ENCODE results near the gene SLFNL1.

The SLFNL1 gene

DNA sequence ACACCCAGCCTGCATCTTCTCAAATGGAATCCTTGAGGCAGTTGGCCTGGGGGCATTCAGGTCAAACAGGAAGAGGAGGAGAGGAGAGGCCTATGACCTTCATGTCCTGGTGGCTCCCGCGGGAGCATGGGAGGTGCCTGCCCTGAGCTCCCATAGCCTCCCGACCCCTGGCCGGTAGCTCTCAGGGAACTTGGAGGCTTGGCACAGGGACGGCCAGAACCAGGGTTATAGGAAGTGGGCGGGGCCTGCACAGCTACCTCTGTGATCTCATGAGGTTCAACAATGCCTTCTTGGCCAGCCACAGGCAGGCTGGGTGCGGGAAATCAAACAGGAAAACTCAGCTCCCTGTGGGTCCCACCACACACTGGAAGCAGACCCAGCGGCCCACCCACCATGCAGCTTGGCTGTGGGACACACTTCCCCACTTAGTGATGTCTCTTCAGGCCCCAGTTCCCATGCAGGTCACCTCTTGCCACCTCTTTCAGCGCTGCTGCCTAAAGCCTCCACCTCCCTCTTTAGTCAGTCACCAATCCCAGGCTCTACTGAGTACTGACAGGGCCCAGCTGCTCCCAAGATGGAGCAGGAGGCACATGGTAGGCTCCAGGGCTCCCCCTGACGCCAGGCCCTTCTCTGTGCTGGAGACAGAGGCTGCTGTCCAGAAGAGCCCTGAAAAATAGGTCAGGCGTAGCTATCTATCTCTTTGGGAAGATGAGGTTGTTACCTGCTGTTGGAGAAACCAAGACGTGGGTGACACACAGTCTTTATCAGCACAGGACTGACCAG is at the start of gene SLFNL1:
SLFNL1 (minus strand) TSS at position 200 of the 783 bp plus-strand sequence. CDS start 1,065 bp downstream, outside the sequence.
- no peak for DNase-seq

GRCh38 chr1:41056907-41057306 is 35.4 kb upstream of the SLFNL1 start:
- no peak for DNase-seq

- no peak for DNase-seq
These were observed 31.8 kb upstream of the SLFNL1 start for GRCh38 chr1:41053316-41053715.

DNA sequence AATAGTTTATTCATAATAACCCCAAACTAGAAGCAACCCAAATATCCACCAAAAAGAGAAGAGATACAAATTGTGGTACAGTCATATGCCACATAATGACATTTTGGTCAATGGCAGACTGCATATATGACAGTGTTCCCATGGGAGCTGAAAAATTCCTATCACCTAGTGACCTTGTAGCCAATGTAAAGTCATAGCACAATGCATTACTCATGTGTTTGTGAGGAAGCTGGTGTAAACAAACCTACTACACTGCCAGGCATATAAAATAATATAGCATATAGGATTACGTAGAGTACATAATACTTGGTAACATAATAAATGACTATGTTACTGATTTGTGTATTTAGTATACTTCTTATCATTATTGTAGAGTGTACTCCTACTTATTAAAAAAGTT is 29.5 kb upstream of the SLFNL1 start:
- no peak for DNase-seq

DNA sequence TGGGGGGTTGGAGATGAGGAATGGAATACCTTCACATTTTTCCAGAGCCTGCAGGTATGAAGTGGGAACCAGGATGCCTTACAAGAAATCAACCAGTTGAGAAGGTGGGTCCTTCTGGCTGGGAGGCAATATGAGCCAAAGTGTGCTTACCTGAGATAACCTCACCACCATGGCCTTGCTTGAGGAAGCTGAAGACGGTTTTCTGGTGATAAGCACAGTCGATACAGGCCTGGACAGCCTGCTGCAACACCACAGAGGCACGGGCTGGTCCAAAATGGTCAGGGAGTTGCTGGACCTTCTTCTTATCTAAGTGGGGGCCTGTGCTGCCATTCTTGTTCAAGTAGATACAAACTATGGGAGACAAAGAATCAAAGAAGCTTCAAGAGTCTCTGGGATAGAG is 27.0 kb upstream of the SLFNL1 start:
- no peak for DNase-seq

DNA sequence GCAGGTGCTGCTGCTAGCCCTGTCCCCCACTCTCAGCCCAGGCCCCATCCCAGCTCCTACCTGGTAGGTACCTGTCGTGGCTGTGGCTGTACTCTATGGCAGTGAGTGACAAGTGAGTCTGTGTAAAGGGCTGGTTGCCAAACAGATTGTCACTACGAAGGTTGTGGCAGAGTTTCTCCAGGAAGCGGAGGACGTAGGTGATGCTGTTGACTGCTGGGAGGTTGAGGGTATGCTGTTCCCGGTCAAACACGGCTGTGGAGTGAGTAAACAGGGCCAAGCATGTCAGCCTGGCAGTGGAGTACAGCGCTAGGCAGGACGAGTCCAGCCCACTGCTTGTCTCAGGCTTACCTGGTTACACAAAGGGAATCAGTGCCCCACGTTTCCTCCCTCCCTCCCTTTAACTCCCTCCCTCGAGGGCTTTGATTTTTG is 24.8 kb upstream of the SLFNL1 start:
- no peak for DNase-seq

- no peak for DNase-seq
These were observed 24.2 kb upstream of the SLFNL1 start for GRCh38 chr1:41045740-41046139.

GRCh38 chr1:41044187-41044586 is 22.7 kb upstream of the SLFNL1 start:
- no peak for DNase-seq

- DNase-seq = no peak
These were observed 20.2 kb upstream of the SLFNL1 start for GRCh38 chr1:41041614-41042270.

GRCh38 chr1:41038110-41038509 is 16.6 kb upstream of the SLFNL1 start:
- DNase-seq = no peak

DNA sequence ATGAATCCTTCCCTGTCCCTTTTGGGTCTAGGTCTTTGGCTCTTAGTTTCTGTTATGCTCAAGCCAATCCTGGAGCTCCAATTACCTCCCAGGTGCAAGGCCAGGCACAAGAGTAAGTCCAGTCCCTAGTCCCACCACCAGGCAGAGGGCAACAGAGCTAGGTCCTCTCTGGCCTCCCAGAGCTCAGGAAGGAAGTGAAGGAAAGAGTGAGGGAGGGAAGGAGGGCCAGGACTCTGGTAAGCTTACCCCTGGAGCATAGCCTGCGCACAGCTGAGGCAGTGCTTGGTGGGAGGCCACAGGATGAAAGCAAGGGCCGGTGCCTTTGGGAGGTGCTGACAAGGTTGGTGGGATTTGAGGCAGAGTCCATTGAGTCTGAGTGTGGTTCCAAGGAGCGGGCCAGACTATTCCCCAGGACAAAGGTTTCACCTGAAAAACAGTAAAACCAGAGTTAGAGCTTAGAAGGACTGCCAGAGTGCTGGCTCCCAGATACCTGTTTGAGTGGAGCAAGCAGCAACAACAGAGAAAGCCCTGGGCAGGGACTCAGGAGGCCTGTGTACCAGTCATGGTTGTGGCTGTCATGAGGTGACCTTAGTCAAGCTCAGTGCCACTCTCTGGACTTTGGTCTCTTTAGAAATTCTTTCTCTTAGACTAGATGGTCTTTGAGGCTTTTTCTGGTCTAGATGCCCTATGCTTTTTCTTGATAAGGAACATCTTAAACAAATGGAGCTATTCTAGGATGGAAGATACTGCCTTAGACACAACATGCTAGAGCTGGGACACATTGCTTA is 15.8 kb upstream of the SLFNL1 start:
- no peak for DNase-seq

- no peak for DNase-seq
These were observed 11.7 kb upstream of the SLFNL1 start for GRCh38 chr1:41033272-41033671.

GRCh38 chr1:41032147-41032546 is 10.6 kb upstream of the SLFNL1 start:
- DNase-seq = no peak

GRCh38 chr1:41030872-41031616 is 9.5 kb upstream of the SLFNL1 start:
- DNase-seq = no peak

GRCh38 chr1:41028034-41028642 is 6.6 kb upstream of the SLFNL1 start:
- DNase-seq = no peak

DNA sequence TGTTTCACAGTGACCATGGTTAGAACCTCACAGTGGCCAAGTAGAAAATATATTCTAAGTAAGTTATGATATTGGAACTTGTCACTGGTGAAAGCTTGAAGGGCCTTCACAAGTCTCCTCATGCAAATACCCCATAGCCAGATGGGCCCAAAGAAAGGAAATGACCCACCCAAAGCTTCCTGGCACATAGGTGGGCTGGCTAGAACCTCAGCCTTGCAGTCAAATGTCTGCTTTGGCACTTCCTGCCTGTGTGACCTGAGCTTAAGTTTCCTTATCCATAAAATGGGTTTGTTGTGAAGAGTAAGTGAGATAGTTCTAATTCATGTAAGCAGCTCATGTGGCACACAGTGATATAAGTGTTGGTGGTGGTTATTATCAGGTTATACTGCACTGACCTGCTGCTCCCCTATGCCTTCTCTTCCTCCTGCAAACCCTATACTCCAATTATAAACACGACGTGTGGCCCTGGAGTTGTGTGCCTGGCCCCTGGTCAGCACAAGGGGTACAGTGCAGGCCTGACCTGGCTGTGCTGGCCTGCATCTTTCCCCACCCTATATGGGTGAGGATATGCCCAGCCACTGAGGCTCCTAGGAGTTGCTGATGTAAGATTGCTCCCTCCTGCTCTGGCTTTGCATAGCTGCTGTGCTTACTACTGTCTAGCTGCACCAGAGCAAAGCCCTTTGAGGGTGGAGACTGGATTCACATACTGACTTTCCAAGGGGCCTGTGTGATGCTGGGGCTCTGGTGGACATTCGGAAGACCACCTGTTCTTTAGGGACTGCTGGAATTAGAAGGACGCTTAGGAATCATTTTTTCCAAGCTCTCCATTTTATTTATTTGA is 4.7 kb upstream of the SLFNL1 start:
- no peak for DNase-seq

DNA sequence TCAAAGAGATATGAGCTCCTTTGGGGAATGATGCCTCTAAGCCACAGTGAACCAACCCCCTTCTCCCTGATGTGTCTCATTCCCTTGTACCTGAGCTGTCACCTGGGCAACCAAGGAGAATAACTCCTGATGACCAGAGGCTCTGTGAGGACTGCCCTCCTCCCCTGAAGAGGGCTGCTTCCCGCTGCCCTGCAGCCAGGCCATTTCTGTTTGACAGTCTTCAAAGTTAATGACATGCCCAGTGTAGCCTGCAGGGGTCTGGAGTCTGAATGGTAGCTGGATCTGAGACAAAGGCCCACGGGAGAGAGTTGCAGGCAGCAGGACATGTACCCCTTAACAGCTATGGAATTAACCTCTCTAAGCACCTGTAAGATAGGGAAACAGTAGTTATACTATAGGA is 3.4 kb upstream of the SLFNL1 start:
- no peak for DNase-seq

GRCh38 chr1:41023279-41023990 is 1.9 kb upstream of the SLFNL1 start:
- DNase-seq = no peak

- no peak for DNase-seq
These were observed 899 bp upstream of the SLFNL1 start for GRCh38 chr1:41022424-41022823.

DNA sequence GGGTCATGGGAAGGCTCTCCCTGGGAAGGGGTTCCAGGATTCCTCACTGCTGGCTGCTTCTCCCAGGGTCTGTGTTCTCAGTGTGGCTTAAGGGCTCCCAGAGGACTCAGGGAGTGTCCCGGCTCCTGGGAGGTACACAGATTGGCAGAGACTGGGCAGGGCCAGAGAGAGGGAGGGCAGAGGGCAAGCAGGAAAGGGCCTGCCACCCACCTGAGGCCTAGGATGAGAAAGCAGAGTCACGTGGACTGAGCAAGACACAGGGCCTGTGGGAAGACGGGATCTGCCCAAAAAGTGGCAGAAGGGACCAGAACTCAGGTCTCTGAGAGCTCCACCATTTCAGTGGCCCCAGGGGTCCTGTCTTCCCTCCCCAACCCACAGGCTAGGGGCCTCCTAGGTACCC is 871 bp downstream of the SLFNL1 start:
- DNase-seq = no peak

DNA sequence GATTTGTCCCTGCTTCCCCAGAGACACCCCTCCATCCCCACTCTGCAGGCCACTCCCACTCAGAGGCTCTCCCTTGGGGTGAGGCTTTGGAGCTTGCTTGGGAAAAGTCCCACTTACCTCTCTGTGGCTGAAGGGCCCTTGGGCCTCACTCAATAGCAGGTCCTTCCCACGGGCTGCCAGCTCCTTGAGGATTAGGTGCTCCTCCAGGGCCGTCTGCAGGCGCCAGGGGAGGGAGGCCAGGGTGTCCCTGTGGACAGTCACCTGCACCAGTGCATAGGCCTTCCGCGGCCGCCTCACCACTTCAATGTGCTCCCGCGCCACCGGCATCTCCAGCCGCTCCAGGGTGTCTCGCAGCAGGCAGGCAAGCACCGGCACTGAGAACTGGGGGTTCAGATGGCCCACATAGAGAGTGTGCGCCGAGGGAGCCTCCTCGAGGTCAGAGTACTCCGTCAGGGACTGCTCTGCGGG is 1.4 kb downstream of the SLFNL1 start:
- no peak for DNase-seq
